Body of pancreas (tissue), 4 donors: ENCODE results near the gene ST6GALNAC6. TPM values are rescaled to one million over a fixed set of nuclear protein-coding genes. Genes with fewer than 3 reads are reported as not detected.
A peak's percentile ranks its signal among the peaks of the same experiment; 100 is the strongest.

Source experiments
- ATAC-seq: fragments of 150-250 bp; one replicate; pipeline ENCODE4 v1.9.1; 2016
- DNase-seq, 4 donors: peaks; one replicate each; pipeline ENCODE4 v3.0.0-alpha.2; 2019
- H3K27ac ChIP-seq, 4 donors: fragments of 200-600 bp; sonication (generic); 1 replicate in 3 of 4; 2 replicates in 1 of 4; pipeline versions ENCODE4 v1.5.1 to v1.6.1; 2016 to 2019; ENCODE audit warnings: mild to moderate bottlenecking in 1 of 4, mixed read lengths in 1 of 4, moderate library complexity in 1 of 4
- H3K27me3 ChIP-seq, 2 donors: fragments of 200-600 bp; sonication (generic); one replicate each; pipeline ENCODE4 v1.6.0; 2016; ENCODE audit warnings: mild to moderate bottlenecking in 1 of 2
- H3K36me3 ChIP-seq, 2 donors: fragments of 200-600 bp; sonication (generic); replicated peaks in 1 of 2; 2 replicates each; pipeline ENCODE4 v1.5.1; 2016; ENCODE audit warnings: low read depth in 2 of 2; ENCODE audit not compliant: insufficient read depth in 1 of 2
- H3K4me1 ChIP-seq: fragments of 200-600 bp; sonication (generic); one replicate; pipeline ENCODE4 v1.6.0; 2016
- H3K4me3 ChIP-seq, 2 donors: fragments of 200-600 bp; sonication (generic); 1 replicate in 1 of 2; 2 replicates in 1 of 2; pipeline ENCODE4 v1.5.1; 2016 to 2019
- H3K9me3 ChIP-seq, 3 donors: fragments of 200-600 bp; sonication (generic); 1 replicate in 2 of 3; 2 replicates in 1 of 3; pipeline ENCODE4 v1.5.1; 2016
- POLR2A ChIP-seq, 3 donors: fragments of 450-650 bp; IDR thresholded peaks; one replicate each; pipeline ENCODE4 v1.6.1; 2016; ENCODE audit warnings: antibody characterized with exemption in 3 of 3, mild to moderate bottlenecking in 2 of 3
- WGBS, 2 donors: methylation state at CpG; one replicate each; pipeline ENCODE4 v1.1.5; 2017; 5-methylcytosine and 5-hydroxymethylcytosine counted together
- intact Hi-C: fragments of 100-400 bp; cut with DNase I; formaldehyde crosslinking; loops from one replicate; pipeline ENCODE4 v1.15.1; 2023
- total RNA-seq, 2 donors: library from RNA; depleted of rRNA; stranded (reverse); fragments of >200 nt; gene quantifications; one replicate each; pipeline ENCODE4 v1.1.0, GENCODE V29; 2016
- TF ChIP-seq, protein P1 (sequence below), 7 experiments: fragments of 450-650 bp in 4 of 7; fragments of 200-600 bp in 3 of 7; sonication (generic) in 3 of 7; IDR thresholded peaks; one replicate each; pipeline ENCODE4 v1.5.1; 2016 to 2019; ENCODE audit warnings: antibody characterized with exemption in 7 of 7

Gene ST6GALNAC6
- total RNA-seq, 2 donors from 2014 or later = 46.1 to 66.7 TPM

DNA sequence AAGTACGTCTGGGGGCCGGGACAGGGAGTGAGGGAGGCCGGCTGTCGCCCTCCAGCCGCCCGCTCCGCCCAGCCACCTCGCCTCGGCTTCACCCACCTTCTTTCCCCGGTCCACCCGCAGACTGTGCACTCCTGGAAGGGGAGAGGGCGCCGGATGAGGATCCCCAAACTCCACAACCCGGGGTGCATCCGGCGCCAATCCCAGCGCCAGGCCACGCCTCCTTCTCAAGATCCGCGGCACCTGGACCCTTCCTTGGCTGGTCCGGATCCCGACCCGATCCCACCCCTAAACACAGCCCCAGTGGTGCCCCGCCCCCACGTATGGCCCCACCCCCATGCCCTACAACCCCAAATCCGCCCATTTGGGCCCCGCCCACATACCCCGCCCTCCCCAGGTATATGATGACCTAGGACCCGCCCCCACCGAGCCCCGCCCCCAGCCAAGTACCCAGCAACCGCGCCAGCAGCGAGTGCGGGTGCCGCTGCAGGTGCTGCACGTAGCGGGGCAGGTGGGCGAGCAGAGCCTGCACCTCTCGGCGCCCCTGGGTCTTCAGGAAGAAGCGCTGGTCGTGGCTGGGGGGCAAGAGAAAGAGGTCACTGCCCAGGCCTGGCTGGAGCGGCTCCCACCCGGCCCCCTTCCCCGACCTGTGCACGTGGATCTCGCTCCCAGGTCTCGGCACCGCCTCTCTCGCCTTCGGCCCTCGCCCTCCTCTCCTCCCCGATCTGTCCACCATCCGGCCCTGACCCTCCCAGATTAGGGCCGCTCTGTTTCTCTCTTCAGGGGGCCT is 28.0 kb upstream of the ST6GALNAC6 start:
- no peak overlapping the region for H3K4me3 ChIP-seq
- H3K36me3 ChIP-seq = no peaks in the 10 kb centered on the region
- TF ChIP-seq, protein P1, sequence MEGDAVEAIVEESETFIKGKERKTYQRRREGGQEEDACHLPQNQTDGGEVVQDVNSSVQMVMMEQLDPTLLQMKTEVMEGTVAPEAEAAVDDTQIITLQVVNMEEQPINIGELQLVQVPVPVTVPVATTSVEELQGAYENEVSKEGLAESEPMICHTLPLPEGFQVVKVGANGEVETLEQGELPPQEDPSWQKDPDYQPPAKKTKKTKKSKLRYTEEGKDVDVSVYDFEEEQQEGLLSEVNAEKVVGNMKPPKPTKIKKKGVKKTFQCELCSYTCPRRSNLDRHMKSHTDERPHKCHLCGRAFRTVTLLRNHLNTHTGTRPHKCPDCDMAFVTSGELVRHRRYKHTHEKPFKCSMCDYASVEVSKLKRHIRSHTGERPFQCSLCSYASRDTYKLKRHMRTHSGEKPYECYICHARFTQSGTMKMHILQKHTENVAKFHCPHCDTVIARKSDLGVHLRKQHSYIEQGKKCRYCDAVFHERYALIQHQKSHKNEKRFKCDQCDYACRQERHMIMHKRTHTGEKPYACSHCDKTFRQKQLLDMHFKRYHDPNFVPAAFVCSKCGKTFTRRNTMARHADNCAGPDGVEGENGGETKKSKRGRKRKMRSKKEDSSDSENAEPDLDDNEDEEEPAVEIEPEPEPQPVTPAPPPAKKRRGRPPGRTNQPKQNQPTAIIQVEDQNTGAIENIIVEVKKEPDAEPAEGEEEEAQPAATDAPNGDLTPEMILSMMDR (IDR thresholded peaks at IDR 0.05) = no peak
- no peak for TF ChIP-seq POLR2A (IDR thresholded peaks at IDR 0.05)
- 4% methylated on average over 18 to 39 of the region's 56 CpGs for WGBS, 2 donors
- ATAC-seq (peak; percentile 45), DNase-seq (peak; percentile 68 to 89 (median 78))
- intact Hi-C loops = no loop called here
- no peaks in the 10 kb centered on the region for H3K9me3 ChIP-seq
- peaks cover 35% of the 10 kb centered on the region for H3K4me1 ChIP-seq
- no peak overlapping the region for H3K27ac ChIP-seq
- no peaks in the 10 kb centered on the region for H3K27me3 ChIP-seq

DNA sequence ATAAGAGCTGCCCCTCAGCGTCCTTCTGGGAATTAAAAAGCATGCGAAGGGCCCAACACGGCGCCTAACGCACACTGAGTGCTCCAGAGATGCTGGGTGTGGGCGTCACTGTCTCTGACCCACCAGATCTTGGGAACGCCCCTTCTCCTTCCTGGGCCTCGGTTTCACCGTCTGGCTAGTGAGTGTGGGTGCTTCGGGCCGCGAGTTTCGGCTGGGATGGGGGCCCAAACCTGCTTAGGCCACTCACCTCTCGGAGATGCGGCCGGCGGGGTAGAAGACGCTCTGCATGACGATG is 27.4 kb upstream of the ST6GALNAC6 start:
- peaks cover 37% of the 10 kb centered on the region for H3K4me1 ChIP-seq
- H3K36me3 ChIP-seq = no peaks in the 10 kb centered on the region
- no peaks in the 10 kb centered on the region for H3K27me3 ChIP-seq
- H3K27ac ChIP-seq = no peak overlapping the region
- intact Hi-C loops = no loop called here
- 14 to 30% methylated on average over 12 to 19 of the region's 19 CpGs for WGBS, 2 donors
- H3K9me3 ChIP-seq = no peaks in the 10 kb centered on the region
- ATAC-seq = no peak
- H3K4me3 ChIP-seq = no peak overlapping the region
- TF ChIP-seq, protein P1 (IDR thresholded peaks at IDR 0.05) = no peak
- no peak for TF ChIP-seq POLR2A (IDR thresholded peaks at IDR 0.05)
- DNase-seq = no peak

GRCh38 chr9:127925959-127926905 is 26.8 kb upstream of the ST6GALNAC6 start:
- whole genome bisulfite sequencing, 2 donors = 78 to 88% methylated on average over 11 to 14 of the region's 14 CpGs
- ATAC-seq (no peak), DNase-seq (no peak)
- no peaks in the 10 kb centered on the region for H3K36me3 ChIP-seq
- peaks cover 37% of the 10 kb centered on the region for H3K4me1 ChIP-seq
- TF ChIP-seq, protein P1 (IDR thresholded peaks at IDR 0.05) = no peak
- TF ChIP-seq POLR2A (IDR thresholded peaks at IDR 0.05) = no peak
- H3K27ac ChIP-seq = no peak overlapping the region
- intact Hi-C loops = no loop called here
- no peaks in the 10 kb centered on the region for H3K27me3 ChIP-seq
- no peak overlapping the region for H3K4me3 ChIP-seq
- H3K9me3 ChIP-seq = no peaks in the 10 kb centered on the region

DNA sequence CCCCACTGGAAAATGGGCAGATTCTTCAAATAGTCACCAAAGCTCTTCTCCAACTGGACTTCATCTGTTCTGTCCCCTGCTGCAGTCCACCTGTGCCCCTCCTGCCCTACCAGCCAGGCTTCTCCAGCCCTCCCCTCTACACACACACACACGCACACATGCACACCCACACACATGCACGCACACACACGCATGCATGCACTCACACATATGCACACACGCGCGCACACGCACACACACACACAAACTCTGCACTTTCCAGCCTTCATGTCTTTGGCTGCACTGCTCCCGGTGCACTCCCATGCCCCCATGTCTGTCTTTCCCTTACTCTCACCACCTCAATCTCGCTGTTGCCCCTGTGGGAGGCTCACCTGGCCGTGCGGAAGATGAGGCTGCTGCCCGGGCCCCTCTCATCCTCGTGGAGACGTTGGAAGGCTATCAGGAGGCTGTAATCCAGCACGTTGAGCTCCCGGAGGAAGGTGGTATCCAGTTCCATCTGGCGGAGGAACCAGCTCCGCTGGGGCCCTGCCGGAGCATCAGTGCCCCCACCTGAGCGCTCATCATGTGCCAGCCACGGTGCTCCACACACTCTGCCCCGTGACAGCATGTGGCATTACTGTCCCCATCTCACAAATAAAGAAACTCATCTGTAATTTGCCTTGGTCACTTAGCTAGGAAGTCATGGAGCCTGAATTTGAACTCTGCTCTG is 25.5 kb upstream of the ST6GALNAC6 start:
- TF ChIP-seq, protein P1 (IDR thresholded peaks at IDR 0.05) = no peak
- WGBS, 2 donors = 79 to 88% methylated on average over 20 of the region's 22 CpGs
- Histone ChIP-seq H3K9me3 (no peaks in the 10 kb centered on the region), H3K36me3 (no peaks in the 10 kb centered on the region), H3K4me3 (no peak overlapping the region), H3K4me1 (peaks cover 30% of the 10 kb centered on the region), H3K27ac (no peak overlapping the region), H3K27me3 (no peaks in the 10 kb centered on the region)
- ATAC-seq (no peak), DNase-seq (no peak)
- intact Hi-C loops = loop anchor here (5.0 kb wide), 2 partner anchors 193 to 333 kb away; no protein-coding TSS in a partner anchor
